ENCODE data around the gene GEMIN7. TPM values are rescaled to one million over a fixed set of nuclear protein-coding genes. Genes with fewer than 3 reads are reported as not detected.

The GEMIN7 gene
- polyA plus RNA-seq, 1 donor from 2014 or later, result 26.5 TPM

- H3K79me2 ChIP-seq (replicated peaks; ENCODE audit: insufficient read depth, low read length), result peaks cover 85% of the 10 kb centered on the region
- no peaks in the 10 kb centered on the region for H3K9me3 ChIP-seq (ENCODE audit: low read length)
- H3K4me2 ChIP-seq (ENCODE audit: low read length), result no peak overlapping the region
- H2AFZ ChIP-seq (ENCODE audit: low read depth, low read length), result no peak overlapping the region
- H3K27me3 ChIP-seq (ENCODE audit: insufficient read depth, low read depth, low read length), result no peaks in the 10 kb centered on the region
- no peak overlapping the region for H3K4me3 ChIP-seq (ENCODE audit: low read length)
- TF ChIP-seq RAD21 (conservative IDR thresholded peaks at IDR 0.05) (no peak), MXI1 (conservative IDR thresholded peaks at IDR 0.05; ENCODE audit: poor library complexity, severe bottlenecking) (no peak), REST (IDR thresholded peaks at IDR 0.05; ENCODE audit: borderline replicate concordance) (no peak), POLR2AphosphoS5 (IDR thresholded peaks at IDR 0.05) (no peak), EZH2 (IDR thresholded peaks at IDR 0.05; ENCODE audit: borderline replicate concordance, insufficient read depth, low read length, poor library complexity, severe bottlenecking) (no peak), TAF1 (IDR thresholded peaks at IDR 0.05; ENCODE audit: low read depth) (no peak), SMC3 (conservative IDR thresholded peaks at IDR 0.05; ENCODE audit: poor library complexity) (no peak), EP300 (conservative IDR thresholded peaks at IDR 0.05; ENCODE audit: poor library complexity, severe bottlenecking) (no peak)
- TF ChIP-seq, protein P1, sequence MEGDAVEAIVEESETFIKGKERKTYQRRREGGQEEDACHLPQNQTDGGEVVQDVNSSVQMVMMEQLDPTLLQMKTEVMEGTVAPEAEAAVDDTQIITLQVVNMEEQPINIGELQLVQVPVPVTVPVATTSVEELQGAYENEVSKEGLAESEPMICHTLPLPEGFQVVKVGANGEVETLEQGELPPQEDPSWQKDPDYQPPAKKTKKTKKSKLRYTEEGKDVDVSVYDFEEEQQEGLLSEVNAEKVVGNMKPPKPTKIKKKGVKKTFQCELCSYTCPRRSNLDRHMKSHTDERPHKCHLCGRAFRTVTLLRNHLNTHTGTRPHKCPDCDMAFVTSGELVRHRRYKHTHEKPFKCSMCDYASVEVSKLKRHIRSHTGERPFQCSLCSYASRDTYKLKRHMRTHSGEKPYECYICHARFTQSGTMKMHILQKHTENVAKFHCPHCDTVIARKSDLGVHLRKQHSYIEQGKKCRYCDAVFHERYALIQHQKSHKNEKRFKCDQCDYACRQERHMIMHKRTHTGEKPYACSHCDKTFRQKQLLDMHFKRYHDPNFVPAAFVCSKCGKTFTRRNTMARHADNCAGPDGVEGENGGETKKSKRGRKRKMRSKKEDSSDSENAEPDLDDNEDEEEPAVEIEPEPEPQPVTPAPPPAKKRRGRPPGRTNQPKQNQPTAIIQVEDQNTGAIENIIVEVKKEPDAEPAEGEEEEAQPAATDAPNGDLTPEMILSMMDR (IDR thresholded peaks at IDR 0.05; ENCODE audit: poor library complexity, severe bottlenecking), result no peak
- H3F3A ChIP-seq (ENCODE audit: insufficient read depth, low read length, poor library complexity, severe bottlenecking), result no peaks in the 10 kb centered on the region
- H3K27ac ChIP-seq (ENCODE audit: low read length), result no peak overlapping the region
- H3K36me3 ChIP-seq (ENCODE audit: insufficient read depth, low read length), result no peaks in the 10 kb centered on the region
- peaks cover 26% of the 10 kb centered on the region for H4K20me1 ChIP-seq (ENCODE audit: insufficient read depth)
- H3K9me2 ChIP-seq (ENCODE audit: insufficient read depth, low read length), result no peaks in the 10 kb centered on the region
- no peak overlapping the region for H3K9ac ChIP-seq (ENCODE audit: low read length)
Observed at GRCh38 chr19:45097776-45098520, 18.9 kb downstream of the GEMIN7 start.

- H3K4me3 ChIP-seq (ENCODE audit: low read length), result no peak overlapping the region
- no peak for TF ChIP-seq MXI1 (conservative IDR thresholded peaks at IDR 0.05; ENCODE audit: poor library complexity, severe bottlenecking)
- TF ChIP-seq, protein P1 (IDR thresholded peaks at IDR 0.05; ENCODE audit: poor library complexity, severe bottlenecking), result no peak
- TF ChIP-seq RAD21 (conservative IDR thresholded peaks at IDR 0.05), result no peak
- TF ChIP-seq POLR2AphosphoS5 (IDR thresholded peaks at IDR 0.05), result no peak
- no peak for TF ChIP-seq SMC3 (conservative IDR thresholded peaks at IDR 0.05; ENCODE audit: poor library complexity)
- TF ChIP-seq EZH2 (IDR thresholded peaks at IDR 0.05; ENCODE audit: borderline replicate concordance, insufficient read depth, low read length, poor library complexity, severe bottlenecking), result no peak
- TF ChIP-seq TAF1 (IDR thresholded peaks at IDR 0.05; ENCODE audit: low read depth), result no peak
- no peak for TF ChIP-seq EP300 (conservative IDR thresholded peaks at IDR 0.05; ENCODE audit: poor library complexity, severe bottlenecking)
- TF ChIP-seq REST (IDR thresholded peaks at IDR 0.05; ENCODE audit: borderline replicate concordance), result no peak
- no peak overlapping the region for H3K9ac ChIP-seq (ENCODE audit: low read length)
- H3K27ac ChIP-seq (ENCODE audit: low read length), result no peak overlapping the region
- H3K79me2 ChIP-seq (replicated peaks; ENCODE audit: insufficient read depth, low read length), result peaks cover 77% of the 10 kb centered on the region
- H3K9me2 ChIP-seq (ENCODE audit: insufficient read depth, low read length), result no peaks in the 10 kb centered on the region
- peaks cover 26% of the 10 kb centered on the region for H4K20me1 ChIP-seq (ENCODE audit: insufficient read depth)
- no peak overlapping the region for H2AFZ ChIP-seq (ENCODE audit: low read depth, low read length)
- no peaks in the 10 kb centered on the region for H3K27me3 ChIP-seq (ENCODE audit: insufficient read depth, low read depth, low read length)
- H3K9me3 ChIP-seq (ENCODE audit: low read length), result no peaks in the 10 kb centered on the region
- H3K4me2 ChIP-seq (ENCODE audit: low read length), result no peak overlapping the region
- no peaks in the 10 kb centered on the region for H3F3A ChIP-seq (ENCODE audit: insufficient read depth, low read length, poor library complexity, severe bottlenecking)
- H3K36me3 ChIP-seq (ENCODE audit: insufficient read depth, low read length), result no peaks in the 10 kb centered on the region
Observed at GRCh38 chr19:45098521-45099466, 19.7 kb downstream of the GEMIN7 start.
